ENCODE measurements around the gene ZNF879.

Gene ZNF879

GRCh38 chr5:179008667-179009066 is 14.9 kb upstream of the ZNF879 start:
- DNase-seq (ENCODE audit: low read depth in 2 of 2) = no peak

GRCh38 chr5:179033004-179033580 is 9.5 kb downstream of the ZNF879 start:
- DNase-seq (ENCODE audit: low read depth in 2 of 2) = no peak

GRCh38 chr5:179044765-179045164 is 21.2 kb downstream of the ZNF879 start:
- no peak for DNase-seq (ENCODE audit: low read depth in 2 of 2)

- DNase-seq (ENCODE audit: low read depth in 2 of 2) = no peak
Measured at GRCh38 chr5:179051784-179052183, 28.2 kb downstream of the ZNF879 start.

GRCh38 chr5:179054036-179054785 is 30.6 kb downstream of the ZNF879 start:
- DNase-seq (ENCODE audit: low read depth in 2 of 2) = no peak

- no peak for DNase-seq (ENCODE audit: low read depth in 2 of 2)
Measured at GRCh38 chr5:179054876-179055275, 31.3 kb downstream of the ZNF879 start.

GRCh38 chr5:179055436-179055835 is 31.8 kb downstream of the ZNF879 start:
- DNase-seq (ENCODE audit: low read depth in 2 of 2) = no peak

- no peak for DNase-seq (ENCODE audit: low read depth in 2 of 2)
Measured at GRCh38 chr5:179055841-179056240, 32.2 kb downstream of the ZNF879 start.

GRCh38 chr5:179060116-179061008 is 36.8 kb downstream of the ZNF879 start, which contains the start of gene ZNF354C:
TSS of gene ZNF354C (plus strand) at chr5:179060373. CDS start at chr5:179062069, 1,696 bp downstream.
- peak; percentile 55 to 69 for DNase-seq (ENCODE audit: low read depth in 2 of 2)

GRCh38 chr5:179061025-179061424 is 37.4 kb downstream of the ZNF879 start:
- DNase-seq (ENCODE audit: low read depth in 2 of 2) = no peak

GRCh38 chr5:179065703-179066102 is 42.1 kb downstream of the ZNF879 start:
- DNase-seq (ENCODE audit: low read depth in 2 of 2) = no peak

GRCh38 chr5:179079165-179079987 is 55.8 kb downstream of the ZNF879 start:
- no peak for DNase-seq (ENCODE audit: low read depth in 2 of 2)

- no peak for DNase-seq (ENCODE audit: low read depth in 2 of 2)
Measured at GRCh38 chr5:179080724-179081123, 57.1 kb downstream of the ZNF879 start.
